Bronchial epithelial cell (primary cell): Measurements from ENCODE around the gene ULK2. TPM values are rescaled to one million over a fixed set of nuclear protein-coding genes. Genes with fewer than 3 reads are reported as not detected.

ENCODE experiments used
- DNase-seq: peaks from one replicate; pipeline ENCODE4 v3.0.0-alpha.2; 2010; ENCODE audit warnings: low read depth
- FAIRE-seq: peaks from 2 replicates; lab custom pipeline; 2011; peaks lifted over from hg19 to GRCh38; lab: Jason Lieb, UNC
- H3K27me3 ChIP-seq: 2 replicates; pipeline ENCODE4 v1.5.1; 2011; ENCODE audit warnings: low read length; ENCODE audit not compliant: control insufficient read depth, insufficient read depth
- H3K36me3 ChIP-seq: 2 replicates; pipeline ENCODE4 v1.5.1; 2011; ENCODE audit warnings: low read length; ENCODE audit not compliant: control insufficient read depth, insufficient read depth
- H3K4me3 ChIP-seq: 2 replicates; pipeline ENCODE4 v1.5.1; 2011; ENCODE audit warnings: mild to moderate bottlenecking, low read depth, low read length, control low read depth
- CTCF ChIP-seq: IDR thresholded peaks from 2 replicates; pipeline ENCODE4 v1.5.1; 2011; ENCODE audit warnings: mild to moderate bottlenecking, moderate library complexity, low read length, control low read depth, inconsistent platforms; ENCODE audit not compliant: insufficient read depth, severe bottlenecking
- total RNA-seq: library from RNA; depleted of rRNA; stranded (reverse); fragments of >200 nt; gene quantifications from 2 replicates; pipeline ENCODE4 v1.2.1, GENCODE V29; 2014

The ULK2 gene
- total RNA-seq, 1 donor from 2014 or later = 14.7 TPM

DNA sequence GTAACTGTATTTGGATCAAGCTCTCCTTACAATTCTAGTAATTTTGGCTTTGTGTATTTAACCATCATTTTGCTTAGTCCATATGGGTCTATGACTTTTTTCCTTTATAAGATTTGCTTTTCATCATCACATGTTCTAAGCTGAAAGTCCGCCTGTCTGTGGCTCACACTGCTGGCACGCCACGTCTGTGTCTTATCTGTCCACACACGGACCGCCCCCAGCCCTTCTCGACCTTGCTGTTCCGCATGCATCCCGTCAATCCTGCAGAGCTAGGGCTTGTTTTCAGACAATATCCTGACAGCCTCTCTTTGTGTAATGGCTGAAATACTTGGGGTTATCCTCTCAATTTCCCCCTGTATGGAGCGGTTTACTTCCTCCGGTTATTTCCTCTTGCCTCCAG is 111.2 kb downstream of the ULK2 start:
- H3K4me3 ChIP-seq = no peak overlapping the region
- no peaks in the 10 kb centered on the region for H3K27me3 ChIP-seq
- FAIRE-seq (no peak), DNase-seq (no peak)
- TF ChIP-seq CTCF = no peak
- H3K36me3 ChIP-seq = no peaks in the 10 kb centered on the region

- Histone ChIP-seq H3K36me3 (no peaks in the 10 kb centered on the region), H3K27me3 (no peaks in the 10 kb centered on the region), H3K4me3 (no peak overlapping the region)
- peak; percentile 77 for FAIRE-seq
- TF ChIP-seq CTCF = no peak
- DNase-seq = no peak
Measured at GRCh38 chr17:19755821-19756510, 111.8 kb downstream of the ULK2 start.

DNA sequence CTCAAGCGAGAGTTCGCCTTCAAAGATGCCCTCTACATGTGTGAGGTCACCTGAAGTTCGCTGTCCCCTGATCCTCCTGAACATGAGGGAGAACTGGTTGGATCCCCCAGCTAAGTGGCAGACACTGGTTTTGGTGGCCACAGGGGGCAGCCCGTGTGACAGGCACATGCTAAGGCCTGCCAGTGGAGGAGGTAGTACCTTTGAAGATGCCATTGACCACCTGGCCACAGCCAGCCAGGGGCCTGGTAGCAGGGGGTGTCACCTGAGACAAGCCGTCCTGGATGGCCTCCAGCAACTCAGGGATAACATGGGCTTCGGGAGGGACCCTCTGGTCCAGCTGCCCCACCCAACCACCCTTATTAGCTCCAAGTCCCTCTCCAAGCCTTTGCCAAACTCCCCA is 112.3 kb downstream of the ULK2 start:
- H3K27me3 ChIP-seq = no peaks in the 10 kb centered on the region
- no peak for TF ChIP-seq CTCF
- H3K36me3 ChIP-seq = no peaks in the 10 kb centered on the region
- H3K4me3 ChIP-seq = no peak overlapping the region
- DNase-seq (no peak), FAIRE-seq (no peak)

DNA sequence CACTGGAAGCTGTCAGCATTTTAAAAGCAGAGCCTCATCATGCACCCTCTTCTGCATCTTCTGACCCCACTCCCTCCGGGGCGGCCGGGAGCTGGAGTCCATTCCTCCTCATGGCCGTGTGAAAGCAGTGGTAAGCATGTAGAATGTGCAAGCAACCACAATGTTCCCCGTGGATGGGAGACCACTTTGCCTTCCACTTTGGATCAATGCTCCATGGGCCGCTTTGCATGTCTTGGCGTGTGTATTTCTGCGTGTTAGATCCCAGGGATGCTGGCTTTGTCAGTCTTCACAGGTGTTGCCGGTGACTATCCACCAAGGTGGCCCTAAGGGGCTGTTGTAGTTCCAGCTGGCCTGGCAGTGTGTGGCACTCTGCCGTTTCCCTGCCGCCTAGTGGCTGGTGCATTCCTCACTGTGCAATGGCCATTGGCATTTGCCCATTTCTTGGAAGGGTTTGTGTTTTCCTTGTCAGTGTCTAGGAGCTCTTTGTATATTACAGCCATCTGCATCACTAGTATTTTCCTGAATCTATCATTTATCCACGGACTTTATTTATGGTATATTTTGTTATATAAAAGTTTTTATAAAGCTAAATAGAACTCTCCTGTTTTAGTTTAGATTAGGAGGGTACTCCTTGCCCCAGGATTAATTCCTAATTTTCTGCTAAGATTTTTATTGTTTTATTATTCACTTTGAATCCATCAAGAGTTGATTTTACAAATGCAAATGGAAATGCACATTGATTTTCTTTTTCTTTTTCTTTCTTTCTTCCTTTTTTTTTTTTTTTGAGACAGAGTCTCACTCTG is 113.9 kb downstream of the ULK2 start:
- Histone ChIP-seq H3K4me3 (no peak overlapping the region), H3K36me3 (no peaks in the 10 kb centered on the region), H3K27me3 (no peaks in the 10 kb centered on the region)
- FAIRE-seq = no peak
- TF ChIP-seq CTCF = peak; percentile 88
- DNase-seq = peak; percentile 61

GRCh38 chr17:19753051-19753509 is 114.7 kb downstream of the ULK2 start:
- H3K4me3 ChIP-seq = no peak overlapping the region
- no peak for TF ChIP-seq CTCF
- peak; percentile 93 for DNase-seq
- H3K27me3 ChIP-seq = no peaks in the 10 kb centered on the region
- FAIRE-seq = peak; percentile 94
- no peaks in the 10 kb centered on the region for H3K36me3 ChIP-seq
